Nephron progenitor cell (in vitro differentiated cells): ENCODE data around the gene GABRG3.

Experiments used
- DNase-seq: peaks from one replicate; pipeline ENCODE4 v3.0.0; 2021
- H3K27ac Mint-ChIP-seq: 2 replicates; pipeline ENCODE4 v1.8.0; 2021; ENCODE audit warnings: mild to moderate bottlenecking, moderate library complexity, mixed read lengths
- H3K27me3 Mint-ChIP-seq: 2 replicates; pipeline ENCODE4 v1.8.0; 2021; ENCODE audit warnings: mild to moderate bottlenecking, low read depth, mixed read lengths; ENCODE audit not compliant: poor library complexity
- H3K36me3 Mint-ChIP-seq: 2 replicates; pipeline ENCODE4 v1.8.0; 2021; ENCODE audit warnings: low read depth, mixed read lengths
- H3K4me1 Mint-ChIP-seq: 2 replicates; pipeline ENCODE4 v1.8.0; 2021; ENCODE audit warnings: mixed read lengths
- H3K4me3 Mint-ChIP-seq: 2 replicates; pipeline ENCODE4 v1.8.0; 2021; ENCODE audit warnings: mild to moderate bottlenecking, moderate library complexity, mixed read lengths
- H3K9me3 Mint-ChIP-seq: 2 replicates; pipeline ENCODE4 v1.8.0; 2021; ENCODE audit warnings: mild to moderate bottlenecking, moderate library complexity, mixed read lengths
- TF ChIP-seq, protein P1 (sequence below): fragments of 200-600 bp; sonication (generic); IDR thresholded peaks from 2 replicates; pipeline ENCODE4 v1.5.0; 2021; ENCODE audit warnings: antibody characterized with exemption

GABRG3 gene

DNA sequence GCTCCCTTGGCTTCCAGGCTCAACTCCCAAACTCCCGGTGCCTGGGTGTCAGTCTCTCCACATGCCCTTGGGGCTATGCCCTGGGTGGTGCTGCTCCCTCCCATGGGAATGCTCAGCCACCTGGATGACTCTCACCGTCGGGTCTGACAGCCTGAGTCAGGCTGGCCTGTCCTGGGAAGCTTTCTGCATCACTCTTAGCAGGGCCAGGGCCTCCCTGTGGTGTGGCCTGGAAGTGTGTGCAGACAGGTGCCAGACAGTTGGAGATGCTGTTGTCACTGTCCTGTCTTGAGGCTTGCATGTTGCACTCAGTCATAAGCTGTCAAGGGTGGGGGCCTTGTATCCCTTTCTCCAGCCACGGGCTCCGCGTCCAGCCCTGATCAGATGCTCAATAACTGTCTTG, 71.7 kb downstream of the GABRG3 start:
- TF ChIP-seq, protein P1, sequence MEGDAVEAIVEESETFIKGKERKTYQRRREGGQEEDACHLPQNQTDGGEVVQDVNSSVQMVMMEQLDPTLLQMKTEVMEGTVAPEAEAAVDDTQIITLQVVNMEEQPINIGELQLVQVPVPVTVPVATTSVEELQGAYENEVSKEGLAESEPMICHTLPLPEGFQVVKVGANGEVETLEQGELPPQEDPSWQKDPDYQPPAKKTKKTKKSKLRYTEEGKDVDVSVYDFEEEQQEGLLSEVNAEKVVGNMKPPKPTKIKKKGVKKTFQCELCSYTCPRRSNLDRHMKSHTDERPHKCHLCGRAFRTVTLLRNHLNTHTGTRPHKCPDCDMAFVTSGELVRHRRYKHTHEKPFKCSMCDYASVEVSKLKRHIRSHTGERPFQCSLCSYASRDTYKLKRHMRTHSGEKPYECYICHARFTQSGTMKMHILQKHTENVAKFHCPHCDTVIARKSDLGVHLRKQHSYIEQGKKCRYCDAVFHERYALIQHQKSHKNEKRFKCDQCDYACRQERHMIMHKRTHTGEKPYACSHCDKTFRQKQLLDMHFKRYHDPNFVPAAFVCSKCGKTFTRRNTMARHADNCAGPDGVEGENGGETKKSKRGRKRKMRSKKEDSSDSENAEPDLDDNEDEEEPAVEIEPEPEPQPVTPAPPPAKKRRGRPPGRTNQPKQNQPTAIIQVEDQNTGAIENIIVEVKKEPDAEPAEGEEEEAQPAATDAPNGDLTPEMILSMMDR: no peak
- Mint-ChIP-seq H3K9me3 (no peaks in the 10 kb centered on the region), H3K36me3 (no peaks in the 10 kb centered on the region), H3K27ac (peak overlapping the region; percentile 82), H3K4me3 (no peak overlapping the region), H3K27me3 (peaks cover 7% of the 10 kb centered on the region), H3K4me1 (no peaks in the 10 kb centered on the region)
- no peak for DNase-seq

DNA sequence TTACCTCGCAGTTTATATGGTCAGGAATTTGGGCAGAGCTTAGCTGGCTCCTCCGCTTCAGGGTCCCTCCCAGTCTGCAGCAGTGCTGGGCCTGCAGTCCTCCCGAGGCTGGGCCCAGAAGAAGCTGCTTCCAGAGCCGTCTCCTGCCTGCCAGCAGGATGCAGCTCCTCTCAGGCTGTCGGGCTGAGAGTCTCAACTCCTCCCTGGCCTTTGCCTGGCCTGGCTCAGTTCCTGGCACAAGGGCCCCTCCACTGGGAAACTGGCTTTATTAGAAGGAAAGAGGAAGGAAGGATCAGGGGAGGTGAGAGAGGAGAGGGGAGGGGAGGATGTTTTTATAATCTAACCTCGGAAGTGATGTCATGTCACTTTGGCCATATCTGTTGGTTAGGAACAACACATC, 72.8 kb downstream of the GABRG3 start:
- no peaks in the 10 kb centered on the region for H3K9me3 Mint-ChIP-seq
- no peak overlapping the region for H3K4me3 Mint-ChIP-seq
- H3K36me3 Mint-ChIP-seq: no peaks in the 10 kb centered on the region
- no peak overlapping the region for H3K27ac Mint-ChIP-seq
- TF ChIP-seq, protein P1: no peak
- no peaks in the 10 kb centered on the region for H3K4me1 Mint-ChIP-seq
- peaks cover 10% of the 10 kb centered on the region for H3K27me3 Mint-ChIP-seq
- DNase-seq: no peak

DNA sequence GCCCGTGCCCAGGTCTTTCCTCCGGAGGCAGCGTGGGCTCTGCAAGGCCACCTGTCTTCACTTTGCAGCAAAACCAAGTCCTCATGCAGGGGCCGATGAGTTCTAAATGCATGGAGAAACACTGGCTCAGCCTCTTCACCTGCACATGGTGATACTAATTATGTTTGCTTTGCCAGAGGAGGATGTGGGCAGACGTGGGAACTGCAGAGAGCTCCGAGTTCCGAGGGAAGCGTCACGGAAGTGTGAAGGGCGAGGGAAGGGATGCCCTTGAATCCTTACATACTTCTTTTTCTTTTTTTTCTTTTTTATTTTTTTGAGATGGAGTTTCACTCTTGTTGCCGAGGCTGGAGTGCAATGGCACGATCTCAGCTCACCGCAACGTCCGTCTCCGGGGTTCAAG, 74.8 kb downstream of the GABRG3 start:
- TF ChIP-seq, protein P1: no peak
- H3K27ac Mint-ChIP-seq: no peak overlapping the region
- H3K4me3 Mint-ChIP-seq: no peak overlapping the region
- peaks cover 6% of the 10 kb centered on the region for H3K27me3 Mint-ChIP-seq
- H3K36me3 Mint-ChIP-seq: no peaks in the 10 kb centered on the region
- no peaks in the 10 kb centered on the region for H3K9me3 Mint-ChIP-seq
- no peaks in the 10 kb centered on the region for H3K4me1 Mint-ChIP-seq
- no peak for DNase-seq

DNA sequence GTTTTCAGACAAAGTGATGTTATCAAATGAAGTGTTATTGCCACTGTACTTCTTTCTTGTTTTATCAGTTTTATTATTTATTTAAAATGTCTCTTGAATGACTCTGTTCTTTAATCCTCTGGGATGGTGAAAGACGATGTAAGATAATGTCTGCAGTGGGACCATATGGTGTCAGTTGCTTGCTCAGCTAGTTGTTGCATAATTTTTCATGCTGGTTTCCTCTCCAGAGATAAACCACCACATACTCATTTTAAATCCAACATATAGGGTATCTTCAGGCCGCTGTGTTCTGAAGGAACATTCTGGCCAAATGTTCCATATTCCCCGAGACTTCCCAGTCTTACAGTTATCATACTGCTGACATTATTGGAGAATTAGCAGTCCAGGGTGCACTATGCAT, 75.9 kb downstream of the GABRG3 start:
- Mint-ChIP-seq H3K27ac (no peak overlapping the region), H3K36me3 (no peaks in the 10 kb centered on the region), H3K27me3 (peaks cover 6% of the 10 kb centered on the region), H3K4me3 (no peak overlapping the region), H3K9me3 (peaks cover 4% of the 10 kb centered on the region), H3K4me1 (no peaks in the 10 kb centered on the region)
- no peak for DNase-seq
- TF ChIP-seq, protein P1: no peak

DNA sequence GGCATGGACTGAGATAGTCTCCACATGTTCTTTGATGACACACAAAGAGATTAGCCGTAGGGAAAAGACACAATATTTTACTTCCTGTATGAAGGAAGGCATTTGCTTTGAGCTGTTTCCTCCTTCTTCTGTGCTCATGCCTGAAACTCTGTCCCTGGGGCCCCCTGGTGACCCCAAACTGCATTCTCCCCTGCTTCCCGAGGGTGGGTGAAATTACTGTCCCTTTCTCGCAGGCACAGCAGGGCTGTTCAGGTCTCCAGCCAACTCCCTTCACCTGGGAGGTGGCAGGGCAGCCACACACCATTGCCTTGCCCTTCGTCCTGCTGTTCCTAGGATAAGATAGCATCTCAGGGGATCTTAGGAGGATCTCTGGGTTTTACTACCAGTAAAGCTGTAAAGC, 79.2 kb downstream of the GABRG3 start:
- Mint-ChIP-seq H3K36me3 (no peaks in the 10 kb centered on the region), H3K4me3 (no peak overlapping the region), H3K9me3 (peaks cover 4% of the 10 kb centered on the region), H3K27ac (no peak overlapping the region), H3K27me3 (peaks cover 3% of the 10 kb centered on the region), H3K4me1 (no peaks in the 10 kb centered on the region)
- no peak for DNase-seq
- TF ChIP-seq, protein P1: no peak

DNA sequence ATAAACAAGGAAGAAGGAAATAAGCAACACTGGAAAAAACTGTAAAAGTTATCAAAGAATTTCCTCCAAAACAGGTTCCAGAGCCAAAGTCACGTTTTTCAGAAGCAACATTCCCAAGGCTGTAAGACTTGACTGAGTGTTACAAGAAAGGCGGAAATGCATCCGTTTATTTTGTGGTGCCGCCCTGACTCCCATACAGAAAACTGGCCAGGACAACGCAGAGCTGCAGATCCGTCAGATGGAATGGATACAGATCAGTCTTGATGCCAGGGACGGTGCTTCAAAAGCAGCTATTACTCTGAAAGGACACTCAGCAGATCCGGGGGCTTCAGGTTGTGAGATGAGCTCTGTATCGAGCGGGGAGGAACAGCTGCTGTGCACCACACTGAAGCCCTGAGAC, 83.4 kb downstream of the GABRG3 start:
- Mint-ChIP-seq H3K9me3 (peaks cover 4% of the 10 kb centered on the region), H3K4me3 (no peak overlapping the region), H3K27ac (no peak overlapping the region)

More for the DNA sequence above, 83.4 kb downstream of the GABRG3 start:
- DNase-seq: no peak
- Mint-ChIP-seq H3K27me3 (peaks cover 4% of the 10 kb centered on the region), H3K36me3 (no peaks in the 10 kb centered on the region), H3K4me1 (no peaks in the 10 kb centered on the region)
- TF ChIP-seq, protein P1: no peak
